IMR-90 (cell line): ENCODE results near the gene KDM5A. TPM values are rescaled to one million over a fixed set of nuclear protein-coding genes. Genes with fewer than 3 reads are reported as not detected.

Source experiments
- ATAC-seq: fragments of 200-7000 bp; cut with Tn5 transposase; 2 replicates; pipeline ENCODE4 v1.9.1; 2020; ENCODE audit warnings: low read depth, mild to moderate bottlenecking, moderate library complexity
- BruUV-seq: library from RNA; stranded (reverse); fragments of 400-500 nt; replicated peaks from 2 replicates; lab custom pipeline; 2021; lab: Mats Ljungman, UMichigan
- CTCF ChIA-PET: fragments of 300-600 bp; formaldehyde crosslinking; extraction: SDS; loops from one replicate; lab custom pipeline; 2021; ENCODE audit warnings: antibody characterized with exemption; lab: Yijun Ruan, JAX
- POLR2A ChIA-PET: fragments of 300-600 bp; sonication (Branson Sonifier 250); formaldehyde crosslinking; loops from one replicate; lab custom pipeline; 2022; ENCODE audit warnings: antibody characterized with exemption; ENCODE audit not compliant: unreplicated experiment; lab: Charles Lee
- DNase-seq: peaks from one replicate; pipeline ENCODE4 v3.0.0; 2013
- H2AFZ ChIP-seq: replicated peaks from 2 replicates; pipeline ENCODE3; 2013; ENCODE audit warnings: low read length, mild to moderate bottlenecking; ENCODE audit not compliant: poor library complexity
- H2AK5ac ChIP-seq: 2 replicates; pipeline ENCODE4 v1.6.1; 2013; ENCODE audit warnings: low read depth, low read length, inconsistent platforms
- H2AK9ac ChIP-seq: replicated peaks from 2 replicates; pipeline ENCODE3; 2013; ENCODE audit warnings: mild to moderate bottlenecking, low read depth, low read length, moderate library complexity; ENCODE audit not compliant: poor library complexity
- H2BK120ac ChIP-seq: 2 replicates; pipeline ENCODE4 v1.6.1; 2013; ENCODE audit warnings: low read depth, low read length, inconsistent platforms
- H2BK15ac ChIP-seq: 3 replicates; pipeline ENCODE4 v1.6.1; 2013; ENCODE audit warnings: low read depth, low read length, inconsistent platforms
- H2BK20ac ChIP-seq: 2 replicates; pipeline ENCODE4 v1.6.1; 2013; ENCODE audit warnings: low read depth, mild to moderate bottlenecking, inconsistent platforms, low read length, moderate library complexity
- H2BK5ac ChIP-seq: 2 replicates; pipeline ENCODE4 v1.6.1; 2013; ENCODE audit warnings: mild to moderate bottlenecking, low read depth, low read length, inconsistent platforms; ENCODE audit not compliant: poor library complexity, severe bottlenecking
- H3K14ac ChIP-seq: replicated peaks from 2 replicates; pipeline ENCODE4 v1.6.1; 2013; ENCODE audit warnings: low read depth, low read length, inconsistent platforms
- H3K18ac ChIP-seq: 2 replicates; pipeline ENCODE4 v1.6.1; 2013; ENCODE audit warnings: low read depth, low read length, control low read depth
- H3K23ac ChIP-seq: 2 replicates; pipeline ENCODE4 v1.6.1; 2013; ENCODE audit warnings: low read depth, low read length, inconsistent platforms
- H3K27ac ChIP-seq: 2 replicates; pipeline ENCODE4 v1.5.1; 2013; ENCODE audit warnings: mild to moderate bottlenecking, control low read depth, low read length; ENCODE audit not compliant: insufficient read depth
- H3K27me3 ChIP-seq: 2 replicates; pipeline ENCODE4 v1.6.1; 2013; ENCODE audit warnings: low read length; ENCODE audit not compliant: control insufficient read depth, insufficient read depth
- H3K36me3 ChIP-seq: 2 replicates; pipeline ENCODE4 v1.6.1; 2013; ENCODE audit warnings: low read length, mixed read lengths; ENCODE audit not compliant: control insufficient read depth, insufficient read depth
- H3K4ac ChIP-seq: 2 replicates; pipeline ENCODE4 v1.6.1; 2013; ENCODE audit warnings: low read depth, low read length, inconsistent platforms
- H3K4me1 ChIP-seq: 2 replicates; pipeline ENCODE4 v1.6.1; 2013; ENCODE audit warnings: low read length, mixed read lengths; ENCODE audit not compliant: control insufficient read depth, insufficient read depth
- H3K4me2 ChIP-seq: 2 replicates; pipeline ENCODE4 v1.6.1; 2013; ENCODE audit warnings: low read depth, mild to moderate bottlenecking, control low read depth, low read length, moderate library complexity
- H3K4me3 ChIP-seq: 2 replicates; pipeline ENCODE4 v1.5.1; 2013; ENCODE audit warnings: low read depth, mild to moderate bottlenecking, control low read depth, low read length, moderate library complexity; ENCODE audit not compliant: insufficient read depth
- H3K56ac ChIP-seq: 2 replicates; pipeline ENCODE4 v1.6.1; 2013; ENCODE audit warnings: low read length, inconsistent platforms; ENCODE audit not compliant: insufficient read depth; ENCODE audit errors: extremely low read depth
- H3K79me1 ChIP-seq, 2 experiments: 2 replicates each; pipeline ENCODE4 v1.6.1; 2013; ENCODE audit warnings: low read length in 2 of 2, inconsistent platforms in 1 of 2, low read depth in 1 of 2
- H3K9ac ChIP-seq: 2 replicates; pipeline ENCODE4 v1.6.1; 2013; ENCODE audit warnings: low read depth, low read length, control low read depth
- H3K9me1 ChIP-seq: 2 replicates; pipeline ENCODE4 v1.6.1; 2013; ENCODE audit warnings: low read length, inconsistent platforms; ENCODE audit not compliant: insufficient read depth
- H3K9me3 ChIP-seq: 2 replicates; pipeline ENCODE4 v1.6.1; 2013; ENCODE audit warnings: low read length; ENCODE audit not compliant: control insufficient read depth, insufficient read depth
- H4K20me1 ChIP-seq: 2 replicates; pipeline ENCODE4 v1.6.1; 2013; ENCODE audit warnings: low read length, inconsistent platforms; ENCODE audit not compliant: insufficient read depth
- H4K5ac ChIP-seq: 2 replicates; pipeline ENCODE4 v1.6.1; 2013; ENCODE audit warnings: mild to moderate bottlenecking, low read depth, low read length, control low read depth
- H4K8ac ChIP-seq, 2 experiments: 2 replicates each; pipeline ENCODE4 v1.6.1; 2013; ENCODE audit warnings: low read depth in 2 of 2, low read length in 2 of 2, control low read depth in 1 of 2, inconsistent platforms in 1 of 2
- H4K91ac ChIP-seq: 2 replicates; pipeline ENCODE4 v1.6.1; 2013; ENCODE audit warnings: low read depth, low read length, inconsistent platforms; ENCODE audit not compliant: insufficient read depth
- BHLHE40 ChIP-seq: fragments of 150-350 bp; IDR thresholded peaks from 2 replicates; pipeline ENCODE4 v1.6.1; 2016; ENCODE audit warnings: mild to moderate bottlenecking, low read depth, low read length
- CHD1 ChIP-seq: IDR thresholded peaks from 2 replicates; pipeline ENCODE4 v1.6.1; 2012; ENCODE audit warnings: low read depth, low read length, improper control_type of control experiment
- MAFK ChIP-seq: IDR thresholded peaks from 2 replicates; pipeline ENCODE4 v1.6.1; 2012; ENCODE audit warnings: low read depth, low read length, improper control_type of control experiment
- MAZ ChIP-seq: IDR thresholded peaks from 2 replicates; pipeline ENCODE4 v1.6.1; 2012; ENCODE audit warnings: low read depth, mild to moderate bottlenecking, low read length, improper control_type of control experiment, moderate library complexity, borderline replicate concordance
- MXI1 ChIP-seq: IDR thresholded peaks from 2 replicates; pipeline ENCODE4 v1.6.1; 2012; ENCODE audit warnings: low read depth, mild to moderate bottlenecking, low read length, moderate library complexity, borderline replicate concordance
- POLR2A ChIP-seq: IDR thresholded peaks from 2 replicates; pipeline ENCODE4 v1.6.1; 2012; ENCODE audit warnings: mild to moderate bottlenecking, low read depth, low read length
- RAD21 ChIP-seq: IDR thresholded peaks from 2 replicates; pipeline ENCODE4 v1.6.1; 2012; ENCODE audit warnings: low read length, improper control_type of control experiment
- RCOR1 ChIP-seq: IDR thresholded peaks from 2 replicates; pipeline ENCODE4 v1.6.1; 2012; ENCODE audit warnings: mild to moderate bottlenecking, low read length, improper control_type of control experiment; ENCODE audit not compliant: insufficient replicate concordance
- RFX5 ChIP-seq: IDR thresholded peaks from 2 replicates; pipeline ENCODE4 v1.8.0; 2012; ENCODE audit warnings: low read depth, mild to moderate bottlenecking, low read length, moderate library complexity
- SMC3 ChIP-seq: fragments of 150-350 bp; IDR thresholded peaks from 2 replicates; pipeline ENCODE4 v1.6.1; 2016; ENCODE audit warnings: low read depth, mild to moderate bottlenecking, antibody characterized with exemption, low read length, moderate library complexity
- WGBS, 2 experiments: methylation state at CpG; one replicate each; pipeline versions ENCODE4 v1.1.5 to v1.1.7; 2013; ENCODE audit warnings: missing lambda C conversion rate in 2 of 2; ENCODE audit not compliant: insufficient read length in 1 of 2; ENCODE audit errors: extremely low coverage in 2 of 2; 5-methylcytosine and 5-hydroxymethylcytosine counted together
- dilution Hi-C: fragments of 300-500 bp; cut with HindIII; formaldehyde crosslinking; loops from one replicate; pipeline ENCODE4 v1.14.3; 2018; ENCODE audit warnings: low sequenced_read_pairs; ENCODE audit not compliant: unreplicated experiment
- in situ Hi-C: fragments of 300-500 bp; cut with MboI; formaldehyde crosslinking; loops from 3 replicates; pipeline ENCODE4 v1.14.3; 2019; ENCODE audit warnings: low sequenced_read_pairs, inconsistent platforms, mixed read lengths
- intact Hi-C: fragments of 100-400 bp; cut with micrococcal nuclease; formaldehyde crosslinking; loops from 2 replicates; pipeline ENCODE4 v1.10.0; 2022
- polyA plus RNA-seq, 3 experiments: library from polyadenylated mRNA; depleted of rRNA; stranded (reverse); fragments of >200 nt; gene quantifications; 2 replicates each; pipeline ENCODE4 v1.2.3, GENCODE V29; 2012; ENCODE audit warnings: low replicate concordance in 1 of 3
- total RNA-seq: library from RNA; depleted of rRNA; stranded (reverse); fragments of >200 nt; gene quantifications from 2 replicates; pipeline ENCODE4 v1.2.3, GENCODE V29; 2012
- TF ChIP-seq, protein P1 (sequence below): fragments of 150-350 bp; IDR thresholded peaks from 2 replicates; pipeline ENCODE4 v1.6.1; 2017; ENCODE audit warnings: mild to moderate bottlenecking, antibody characterized with exemption, low read length, low read depth
- TF ChIP-seq, protein P2 (sequence below): fragments of 150-350 bp; IDR thresholded peaks from 2 replicates; pipeline ENCODE4 v1.6.1; 2016; ENCODE audit warnings: low read depth, mild to moderate bottlenecking, low read length, moderate library complexity, borderline replicate concordance
- TF ChIP-seq, protein P3 (sequence below): conservative IDR thresholded peaks from 2 replicates; pipeline ENCODE4 v1.5.1; 2012; ENCODE audit warnings: mild to moderate bottlenecking, low read depth, low read length, improper control_type of control experiment

Gene KDM5A
- total and polyA plus RNA-seq, 2 of the 4 experiments (the other 2 are of a cell fraction): 7.9 to 95.9 TPM

DNA sequence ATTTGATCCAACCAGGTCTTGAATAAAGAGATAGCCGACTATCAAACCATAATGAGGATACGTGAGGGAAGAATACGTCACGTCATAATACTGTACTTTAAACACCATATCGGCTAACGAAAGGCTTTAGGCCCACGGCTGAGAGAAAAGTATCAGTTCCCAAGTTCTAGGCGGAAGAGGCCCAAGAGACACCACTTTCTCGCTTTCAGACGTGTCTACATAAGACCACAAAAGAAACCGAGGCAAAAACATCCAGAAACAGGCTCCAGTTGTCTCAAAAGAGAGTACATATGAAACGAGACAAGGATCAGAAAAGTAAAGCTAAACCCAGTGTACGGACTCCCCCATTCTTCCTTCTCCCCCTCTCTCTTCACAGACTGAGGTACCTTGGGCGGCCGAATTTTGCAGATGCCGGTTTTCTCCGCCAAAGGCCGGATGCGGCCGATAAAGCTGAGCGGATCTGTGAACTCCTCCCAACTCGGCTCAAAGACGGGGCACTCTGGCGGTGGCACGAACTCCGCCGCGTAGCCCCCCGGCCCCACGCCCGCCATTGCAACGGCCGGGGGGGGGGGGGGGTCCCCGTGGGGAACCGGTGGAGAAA is 479 bp downstream of the KDM5A start (continued):
- TF ChIP-seq MXI1: no peak
- no peak for TF ChIP-seq BHLHE40

DNA sequence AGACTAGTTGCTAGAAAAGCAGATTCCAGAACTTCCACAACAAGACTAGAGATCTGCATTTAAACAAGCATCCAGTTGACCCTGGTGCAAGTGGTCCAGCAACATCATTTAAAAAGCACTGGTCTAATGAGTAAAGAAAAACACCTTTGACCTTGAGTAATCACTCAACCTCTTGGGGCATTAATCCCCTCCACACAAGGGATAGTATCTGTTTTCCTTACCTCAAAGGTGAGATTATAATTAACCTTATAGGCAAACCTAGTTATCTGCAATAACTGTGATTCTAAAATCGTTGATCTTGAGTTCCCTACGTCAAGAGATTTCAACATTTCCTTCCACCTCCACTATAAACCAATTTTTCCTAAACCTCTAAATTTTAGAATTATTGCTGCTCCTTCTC is 1.1 kb downstream of the KDM5A start:
- Histone ChIP-seq H2BK120ac (no peak overlapping the region), H3K4me2 (peak overlapping the region; percentile 100), H4K91ac (no peak overlapping the region), H2BK20ac (no peak overlapping the region), H3K14ac (peak overlapping the region; percentile 42; the same call in 1 of the 2 replicates), H3K4me1 (no peaks in the 10 kb centered on the region; the same call in 1 of the 2 replicates), H3K23ac (peak overlapping the region; percentile 61; the same call in 1 of the 2 replicates), H3K9ac (peak overlapping the region; percentile 98), H2AFZ (no peak overlapping the region), H3K9me1 (peaks cover 3% of the 10 kb centered on the region), H3K4me3 (peak overlapping the region; percentile 82), H3K9me3 (no peaks in the 10 kb centered on the region), H3K36me3 (peaks cover 12% of the 10 kb centered on the region), H2AK5ac (no peak overlapping the region), H3K79me1 (peaks cover 10 to 32% of the 10 kb centered on the region in 2 experiments; a peak in 3 of 4 replicates), H3K27me3 (no peaks in the 10 kb centered on the region), H3K56ac (peak overlapping the region; percentile 38; the same call in 1 of the 2 replicates), H4K20me1 (peaks cover 17% of the 10 kb centered on the region; the same call in 1 of the 2 replicates), H3K27ac (no peak overlapping the region), H4K5ac (no peak overlapping the region), H2BK15ac (no peak overlapping the region), H2BK5ac (peak overlapping the region; percentile 74), H2AK9ac (no peak overlapping the region), H3K4ac (peak overlapping the region; percentile 20; the same call in 1 of the 2 replicates), H3K18ac (no peak overlapping the region), H4K8ac (peak overlapping the region; percentile 72 to 99; a peak in 2 of 4 replicates)
- no TSS peak for BruUV-seq
- intact Hi-C loops (no loop called here), in situ Hi-C loops (no loop called here), dilution Hi-C loops (no loop called here)
- ChIA-PET POLR2A (no interaction called here), CTCF (no interaction called here)
- no CpG with 5 or more reads among the region's 2 CpGs for WGBS, 2 experiments
- DNase-seq (no peak), ATAC-seq (no peak)
- no peak for TF ChIP-seq RAD21
- TF ChIP-seq MAZ: no peak
- TF ChIP-seq POLR2A: no peak
- no peak for TF ChIP-seq MAFK
- no peak for TF ChIP-seq CHD1
- no peak for TF ChIP-seq RCOR1
- TF ChIP-seq, protein P1, sequence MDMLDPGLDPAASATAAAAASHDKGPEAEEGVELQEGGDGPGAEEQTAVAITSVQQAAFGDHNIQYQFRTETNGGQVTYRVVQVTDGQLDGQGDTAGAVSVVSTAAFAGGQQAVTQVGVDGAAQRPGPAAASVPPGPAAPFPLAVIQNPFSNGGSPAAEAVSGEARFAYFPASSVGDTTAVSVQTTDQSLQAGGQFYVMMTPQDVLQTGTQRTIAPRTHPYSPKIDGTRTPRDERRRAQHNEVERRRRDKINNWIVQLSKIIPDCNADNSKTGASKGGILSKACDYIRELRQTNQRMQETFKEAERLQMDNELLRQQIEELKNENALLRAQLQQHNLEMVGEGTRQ: no peak
- TF ChIP-seq, protein P2, sequence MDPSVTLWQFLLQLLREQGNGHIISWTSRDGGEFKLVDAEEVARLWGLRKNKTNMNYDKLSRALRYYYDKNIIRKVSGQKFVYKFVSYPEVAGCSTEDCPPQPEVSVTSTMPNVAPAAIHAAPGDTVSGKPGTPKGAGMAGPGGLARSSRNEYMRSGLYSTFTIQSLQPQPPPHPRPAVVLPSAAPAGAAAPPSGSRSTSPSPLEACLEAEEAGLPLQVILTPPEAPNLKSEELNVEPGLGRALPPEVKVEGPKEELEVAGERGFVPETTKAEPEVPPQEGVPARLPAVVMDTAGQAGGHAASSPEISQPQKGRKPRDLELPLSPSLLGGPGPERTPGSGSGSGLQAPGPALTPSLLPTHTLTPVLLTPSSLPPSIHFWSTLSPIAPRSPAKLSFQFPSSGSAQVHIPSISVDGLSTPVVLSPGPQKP: no peak
- no peak for TF ChIP-seq SMC3
- TF ChIP-seq, protein P3, sequence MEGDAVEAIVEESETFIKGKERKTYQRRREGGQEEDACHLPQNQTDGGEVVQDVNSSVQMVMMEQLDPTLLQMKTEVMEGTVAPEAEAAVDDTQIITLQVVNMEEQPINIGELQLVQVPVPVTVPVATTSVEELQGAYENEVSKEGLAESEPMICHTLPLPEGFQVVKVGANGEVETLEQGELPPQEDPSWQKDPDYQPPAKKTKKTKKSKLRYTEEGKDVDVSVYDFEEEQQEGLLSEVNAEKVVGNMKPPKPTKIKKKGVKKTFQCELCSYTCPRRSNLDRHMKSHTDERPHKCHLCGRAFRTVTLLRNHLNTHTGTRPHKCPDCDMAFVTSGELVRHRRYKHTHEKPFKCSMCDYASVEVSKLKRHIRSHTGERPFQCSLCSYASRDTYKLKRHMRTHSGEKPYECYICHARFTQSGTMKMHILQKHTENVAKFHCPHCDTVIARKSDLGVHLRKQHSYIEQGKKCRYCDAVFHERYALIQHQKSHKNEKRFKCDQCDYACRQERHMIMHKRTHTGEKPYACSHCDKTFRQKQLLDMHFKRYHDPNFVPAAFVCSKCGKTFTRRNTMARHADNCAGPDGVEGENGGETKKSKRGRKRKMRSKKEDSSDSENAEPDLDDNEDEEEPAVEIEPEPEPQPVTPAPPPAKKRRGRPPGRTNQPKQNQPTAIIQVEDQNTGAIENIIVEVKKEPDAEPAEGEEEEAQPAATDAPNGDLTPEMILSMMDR: no peak
- no peak for TF ChIP-seq BHLHE40
- TF ChIP-seq RFX5: no peak
